ENCODE results near the gene PCDHA4. TPM values are rescaled to one million over a fixed set of nuclear protein-coding genes. Genes with fewer than 3 reads are reported as not detected.

PCDHA4 gene
- 0.19 and 0.85 TPM in 2 replicates for total RNA-seq

DNA sequence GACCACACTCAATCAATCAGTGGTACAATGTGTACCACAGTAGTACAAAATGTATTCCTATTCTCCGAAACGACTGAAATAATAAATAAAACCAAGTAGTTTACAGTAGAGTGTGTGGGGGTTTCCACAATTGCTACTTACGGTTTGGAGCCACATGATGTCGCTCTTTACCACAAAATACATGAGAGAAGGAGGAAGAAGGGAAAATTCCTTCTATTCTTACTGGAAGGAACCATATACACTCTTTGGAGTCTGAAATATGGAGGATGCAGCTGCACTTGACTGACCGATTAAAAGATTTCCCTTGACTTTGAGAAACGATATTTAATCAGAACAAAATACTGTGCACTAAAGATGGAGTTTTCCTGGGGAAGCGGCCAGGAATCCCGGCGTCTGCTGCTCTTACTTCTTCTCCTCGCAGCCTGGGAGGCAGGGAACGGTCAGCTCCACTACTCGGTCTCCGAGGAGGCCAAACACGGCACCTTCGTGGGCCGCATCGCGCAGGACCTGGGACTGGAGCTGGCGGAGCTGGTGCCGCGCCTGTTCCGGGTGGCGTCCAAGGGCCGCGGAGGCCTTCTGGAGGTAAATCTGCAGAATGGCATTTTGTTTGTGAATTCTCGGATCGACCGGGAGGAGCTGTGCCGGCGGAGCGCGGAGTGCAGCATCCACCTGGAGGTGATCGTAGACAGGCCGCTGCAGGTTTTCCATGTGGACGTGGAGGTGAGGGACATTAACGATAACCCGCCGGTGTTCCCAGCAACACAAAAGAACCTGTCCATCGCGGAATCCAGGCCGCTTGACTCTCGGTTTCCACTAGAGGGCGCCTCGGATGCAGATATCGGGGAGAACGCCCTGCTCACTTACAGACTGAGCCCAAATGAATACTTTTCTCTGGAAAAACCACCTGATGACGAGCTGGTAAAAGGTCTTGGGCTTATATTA, at the start of gene PCDHA4:
Gene PCDHA4 (plus strand): TSS at position 235 of the 942 bp plus-strand sequence.

DNA sequence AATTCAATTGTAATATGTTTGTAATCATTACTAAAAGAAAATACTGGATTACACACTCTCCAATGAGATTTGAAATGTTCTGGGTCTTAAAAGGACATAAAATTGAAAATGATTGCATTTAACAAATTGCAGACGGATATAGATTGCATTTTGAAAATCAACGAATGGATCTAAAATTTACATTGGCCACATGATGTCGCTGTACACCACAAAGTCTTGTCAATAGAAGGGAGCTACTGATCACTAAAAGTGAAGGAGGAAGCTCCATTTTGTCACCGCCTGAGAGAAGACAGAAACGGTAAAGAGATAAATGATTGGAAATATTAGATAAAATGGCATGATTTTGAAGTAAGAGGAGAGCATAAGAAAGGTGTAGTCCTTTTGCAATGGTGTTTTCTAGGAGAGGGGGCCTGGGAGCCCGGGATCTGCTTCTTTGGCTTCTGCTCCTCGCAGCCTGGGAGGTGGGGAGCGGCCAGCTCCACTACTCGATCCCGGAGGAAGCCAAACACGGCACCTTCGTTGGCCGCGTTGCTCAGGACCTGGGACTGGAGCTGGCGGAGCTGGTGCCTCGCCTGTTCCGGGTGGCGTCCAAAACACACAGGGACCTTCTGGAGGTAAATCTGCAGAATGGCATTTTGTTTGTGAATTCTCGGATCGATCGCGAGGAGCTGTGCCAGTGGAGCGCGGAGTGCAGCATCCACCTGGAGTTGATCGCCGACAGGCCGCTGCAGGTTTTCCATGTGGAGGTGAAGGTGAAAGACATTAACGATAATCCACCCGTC, 20.8 kb upstream of the PCDHA4 start, which contains the start of gene PCDHA1:
Gene PCDHA1 (plus strand): TSS at position 236 of the 782 bp plus-strand sequence.

DNA sequence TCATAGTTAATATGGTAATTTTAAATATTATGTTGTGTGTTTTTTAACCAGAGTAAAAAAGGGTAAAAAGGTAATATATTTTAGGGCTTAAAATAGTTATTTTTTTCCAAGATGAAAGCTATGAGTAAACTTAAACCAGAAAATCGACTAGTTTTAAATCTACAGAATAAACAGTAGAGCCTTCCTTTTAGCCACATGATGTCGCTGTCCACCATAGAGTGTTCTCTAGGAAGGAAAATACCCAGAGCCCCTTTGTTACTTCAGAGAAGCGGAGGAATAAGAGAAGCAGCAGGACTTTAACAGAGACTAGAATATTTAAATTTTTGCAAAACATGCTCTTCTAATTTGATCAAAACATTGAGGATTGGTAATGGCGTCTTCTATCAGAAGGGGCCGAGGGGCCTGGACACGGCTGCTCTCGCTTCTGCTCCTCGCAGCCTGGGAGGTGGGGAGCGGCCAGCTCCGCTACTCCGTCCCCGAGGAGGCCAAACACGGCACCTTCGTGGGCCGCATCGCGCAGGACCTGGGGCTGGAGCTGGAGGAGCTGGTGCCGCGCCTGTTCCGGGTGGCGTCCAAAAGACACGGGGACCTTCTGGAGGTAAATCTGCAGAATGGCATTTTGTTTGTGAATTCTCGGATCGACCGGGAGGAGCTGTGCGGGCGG, 12.1 kb upstream of the PCDHA4 start, which contains the start of gene PCDHA2:
Gene PCDHA2 (plus strand): TSS at position 258 of the 664 bp plus-strand sequence.

DNA sequence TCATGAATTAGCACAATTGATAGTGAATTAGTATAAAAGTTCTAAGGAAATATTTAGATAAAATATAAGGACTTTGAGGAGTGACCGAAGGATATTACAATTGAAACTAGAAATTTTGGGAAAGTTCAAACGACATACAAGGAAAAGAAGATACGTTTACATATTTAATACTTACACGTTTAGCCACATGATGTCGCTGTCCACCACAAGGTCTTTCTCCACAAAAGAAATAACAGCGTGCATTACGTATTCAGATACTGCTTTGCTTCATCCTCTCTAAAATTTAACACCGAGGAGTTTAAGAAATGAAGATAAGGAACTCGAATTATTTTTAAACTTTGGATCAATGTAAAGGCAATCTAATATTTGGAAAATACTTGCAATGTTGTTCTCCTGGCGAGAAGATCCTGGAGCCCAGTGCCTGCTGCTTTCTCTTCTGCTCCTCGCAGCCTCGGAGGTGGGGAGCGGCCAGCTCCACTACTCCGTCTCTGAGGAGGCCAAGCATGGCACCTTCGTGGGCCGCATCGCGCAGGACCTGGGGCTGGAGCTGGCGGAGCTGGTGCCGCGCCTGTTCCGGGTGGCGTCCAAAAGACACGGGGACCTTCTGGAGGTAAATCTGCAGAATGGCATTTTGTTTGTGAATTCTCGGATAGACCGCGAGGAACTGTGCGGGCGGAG, 5.9 kb upstream of the PCDHA4 start, which contains the start of gene PCDHA3:
Gene PCDHA3 (plus strand): TSS at position 242 of the 678 bp plus-strand sequence.

DNA sequence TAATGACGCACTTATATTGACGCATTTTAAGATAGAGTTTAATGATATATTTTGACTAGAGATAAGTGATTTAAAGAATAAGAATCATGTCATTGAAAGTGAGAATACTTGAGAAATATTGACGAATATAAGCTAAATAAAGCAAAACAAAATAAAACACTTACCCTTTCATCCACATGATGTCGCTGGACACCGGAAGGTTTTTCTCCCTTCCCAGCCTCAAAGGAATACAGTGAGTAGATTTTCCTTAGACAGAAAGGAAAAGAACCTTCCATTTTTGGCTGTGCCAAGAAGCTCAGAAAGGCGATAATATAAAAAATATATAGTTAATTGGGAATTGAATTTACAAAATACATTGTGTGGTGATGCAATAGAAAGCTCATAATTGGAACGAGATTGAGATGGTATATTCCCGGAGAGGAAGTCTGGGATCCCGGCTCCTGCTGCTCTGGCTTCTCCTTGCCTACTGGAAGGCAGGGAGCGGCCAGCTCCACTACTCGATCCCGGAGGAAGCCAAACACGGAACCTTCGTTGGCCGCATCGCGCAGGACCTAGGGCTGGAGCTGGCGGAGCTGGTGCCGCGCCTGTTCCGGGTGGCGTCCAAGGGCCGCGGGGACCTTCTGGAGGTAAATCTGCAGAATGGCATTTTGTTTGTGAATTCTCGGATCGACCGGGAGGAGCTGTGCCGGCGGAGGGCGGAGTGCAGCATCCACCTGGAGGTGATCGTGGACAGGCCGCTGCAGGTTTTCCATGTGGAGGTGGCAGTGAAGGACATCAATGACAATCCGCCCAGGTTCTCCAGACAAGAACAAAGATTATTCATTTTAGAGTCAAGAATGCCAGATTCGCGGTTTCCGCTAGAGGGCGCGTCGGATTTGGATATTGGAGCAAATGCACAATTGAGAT, 14.8 kb downstream of the PCDHA4 start, which contains the start of gene PCDHA5:
Gene PCDHA5 (plus strand): TSS at position 239 of the 906 bp plus-strand sequence.

DNA sequence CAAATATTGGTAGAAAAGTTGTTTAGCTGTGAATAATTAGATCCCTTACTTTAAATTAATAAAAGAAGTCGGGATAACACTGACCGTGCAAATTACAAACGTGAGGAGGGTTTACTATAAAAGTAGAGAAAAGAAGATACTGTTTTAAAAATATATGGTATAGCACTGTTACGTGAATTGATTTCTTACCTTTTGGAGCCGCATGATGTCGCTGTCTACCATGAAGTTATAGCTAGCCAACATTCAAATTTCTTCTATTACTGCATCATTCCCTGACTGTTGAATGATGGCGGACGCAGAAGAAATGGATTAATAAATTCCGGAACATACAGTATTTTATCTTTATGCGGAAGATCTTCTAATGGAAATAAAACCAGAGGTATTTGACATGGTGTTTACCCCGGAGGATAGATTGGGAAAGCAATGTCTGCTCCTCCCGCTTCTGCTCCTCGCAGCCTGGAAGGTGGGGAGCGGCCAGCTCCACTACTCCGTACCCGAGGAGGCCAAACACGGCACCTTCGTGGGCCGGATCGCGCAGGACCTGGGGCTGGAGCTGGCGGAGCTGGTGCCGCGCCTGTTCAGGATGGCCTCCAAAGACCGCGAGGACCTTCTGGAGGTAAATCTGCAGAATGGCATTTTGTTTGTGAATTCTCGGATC, 21.0 kb downstream of the PCDHA4 start, which contains the start of gene PCDHA6:
Gene PCDHA6 (plus strand): TSS at position 257 of the 658 bp plus-strand sequence. CDS start 132 bp downstream, at position 389.

DNA sequence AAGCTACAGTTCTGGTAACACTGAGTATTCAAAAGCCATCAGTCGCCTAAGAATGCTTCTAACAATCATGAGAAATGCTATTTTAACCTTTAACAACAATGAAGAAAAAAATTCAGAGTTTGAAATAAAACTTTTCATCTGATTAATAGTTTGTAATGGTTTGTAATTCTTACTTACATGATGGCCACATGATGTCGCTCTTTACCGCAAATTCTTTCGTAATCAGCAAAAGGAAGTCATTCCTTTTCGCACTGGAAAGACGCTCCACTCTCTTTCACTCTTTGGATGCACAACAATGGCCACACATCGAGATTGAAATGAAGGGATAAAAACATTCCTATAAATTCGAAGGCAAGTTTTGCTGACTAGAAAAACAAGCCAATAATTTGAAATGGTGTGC, 27.1 kb downstream of the PCDHA4 start, which contains the start of gene PCDHA7:
Gene PCDHA7 (plus strand): TSS at position 277 of the 400 bp plus-strand sequence. CDS start 115 bp downstream, at position 392.

DNA sequence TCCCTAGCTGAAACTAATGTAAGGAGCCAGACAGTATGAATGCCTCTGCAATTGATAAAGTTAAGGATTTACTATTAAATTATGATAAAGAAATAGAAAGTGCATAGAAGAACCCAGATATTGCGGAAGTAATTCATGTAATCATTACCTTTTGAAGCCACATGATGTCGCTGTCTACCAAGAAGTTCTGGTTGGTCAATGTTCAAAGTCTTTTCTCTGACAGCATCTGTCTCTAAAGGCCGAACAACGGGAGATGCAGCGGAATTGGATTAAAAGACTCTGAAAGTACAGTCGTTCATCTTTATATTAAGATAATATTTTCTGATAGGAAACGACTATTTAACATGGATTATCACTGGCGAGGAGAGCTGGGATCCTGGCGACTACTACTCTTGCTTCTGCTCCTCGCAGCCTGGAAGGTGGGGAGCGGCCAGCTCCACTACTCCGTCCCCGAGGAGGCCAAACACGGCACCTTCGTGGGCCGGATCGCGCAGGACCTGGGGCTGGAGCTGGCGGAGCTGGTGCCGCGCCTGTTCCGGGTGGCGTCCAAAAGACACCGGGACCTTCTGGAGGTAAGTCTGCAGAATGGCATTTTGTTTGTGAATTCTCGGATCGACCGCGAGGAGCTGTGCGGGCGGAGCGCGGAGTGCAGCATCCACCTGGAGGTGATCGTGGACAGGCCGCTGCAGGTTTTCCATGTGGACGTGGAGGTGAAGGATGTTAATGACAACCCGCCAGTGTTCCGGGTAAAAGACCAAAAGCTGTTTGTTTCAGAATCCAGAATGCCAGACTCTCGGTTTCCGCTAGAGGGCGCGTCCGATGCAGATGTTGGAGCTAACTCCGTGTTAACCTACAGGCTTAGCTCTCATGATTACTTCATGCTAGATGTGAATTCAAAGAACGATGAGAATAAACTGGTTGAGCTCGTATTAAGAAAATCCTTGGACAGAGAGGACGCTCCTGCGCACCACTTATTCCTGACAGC, 34.4 kb downstream of the PCDHA4 start, which contains the start of gene PCDHA8:
Gene PCDHA8 (plus strand): TSS at position 210 of the 985 bp plus-strand sequence. CDS start 135 bp downstream, at position 345.

DNA sequence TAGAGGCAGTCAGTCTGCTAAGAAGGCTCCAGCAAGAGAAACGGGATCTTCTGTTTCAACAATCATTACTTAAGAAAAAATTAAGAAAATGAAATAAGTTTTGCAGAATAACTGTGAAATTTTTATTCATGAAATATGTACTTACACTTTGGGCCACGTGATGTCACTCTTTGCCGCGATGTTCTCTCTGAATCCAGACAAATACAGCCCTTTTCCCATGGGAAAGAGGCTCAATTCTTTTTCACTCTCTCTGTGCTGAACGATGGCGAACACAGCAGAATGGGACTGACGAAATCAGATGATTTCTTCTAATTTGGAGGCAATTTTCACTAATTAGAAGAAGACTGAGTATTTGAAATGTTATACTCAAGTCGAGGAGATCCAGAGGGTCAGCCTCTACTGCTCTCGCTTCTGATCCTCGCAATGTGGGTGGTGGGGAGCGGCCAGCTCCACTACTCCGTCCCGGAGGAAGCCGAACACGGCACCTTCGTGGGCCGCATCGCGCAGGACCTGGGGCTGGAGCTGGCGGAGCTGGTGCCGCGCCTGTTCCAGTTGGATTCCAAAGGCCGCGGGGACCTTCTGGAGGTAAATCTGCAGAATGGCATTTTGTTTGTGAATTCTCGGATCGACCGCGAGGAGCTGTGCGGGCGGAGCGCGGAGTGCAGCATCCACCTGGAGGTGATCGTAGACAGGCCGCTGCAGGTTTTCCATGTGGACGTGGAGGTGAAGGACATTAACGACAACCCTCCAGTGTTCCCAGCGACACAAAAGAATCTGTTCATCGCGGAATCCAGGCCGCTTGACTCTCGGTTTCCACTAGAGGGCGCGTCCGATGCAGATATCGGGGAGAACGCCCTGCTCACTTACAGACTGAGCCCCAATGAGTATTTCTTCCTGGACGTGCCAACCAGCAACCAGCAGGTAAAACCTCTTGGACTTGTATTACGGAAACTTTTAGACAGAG, 41.6 kb downstream of the PCDHA4 start, which contains the start of gene PCDHA9:
Gene PCDHA9 (plus strand): TSS at position 244 of the 964 bp plus-strand sequence. CDS start 114 bp downstream, at position 358.

DNA sequence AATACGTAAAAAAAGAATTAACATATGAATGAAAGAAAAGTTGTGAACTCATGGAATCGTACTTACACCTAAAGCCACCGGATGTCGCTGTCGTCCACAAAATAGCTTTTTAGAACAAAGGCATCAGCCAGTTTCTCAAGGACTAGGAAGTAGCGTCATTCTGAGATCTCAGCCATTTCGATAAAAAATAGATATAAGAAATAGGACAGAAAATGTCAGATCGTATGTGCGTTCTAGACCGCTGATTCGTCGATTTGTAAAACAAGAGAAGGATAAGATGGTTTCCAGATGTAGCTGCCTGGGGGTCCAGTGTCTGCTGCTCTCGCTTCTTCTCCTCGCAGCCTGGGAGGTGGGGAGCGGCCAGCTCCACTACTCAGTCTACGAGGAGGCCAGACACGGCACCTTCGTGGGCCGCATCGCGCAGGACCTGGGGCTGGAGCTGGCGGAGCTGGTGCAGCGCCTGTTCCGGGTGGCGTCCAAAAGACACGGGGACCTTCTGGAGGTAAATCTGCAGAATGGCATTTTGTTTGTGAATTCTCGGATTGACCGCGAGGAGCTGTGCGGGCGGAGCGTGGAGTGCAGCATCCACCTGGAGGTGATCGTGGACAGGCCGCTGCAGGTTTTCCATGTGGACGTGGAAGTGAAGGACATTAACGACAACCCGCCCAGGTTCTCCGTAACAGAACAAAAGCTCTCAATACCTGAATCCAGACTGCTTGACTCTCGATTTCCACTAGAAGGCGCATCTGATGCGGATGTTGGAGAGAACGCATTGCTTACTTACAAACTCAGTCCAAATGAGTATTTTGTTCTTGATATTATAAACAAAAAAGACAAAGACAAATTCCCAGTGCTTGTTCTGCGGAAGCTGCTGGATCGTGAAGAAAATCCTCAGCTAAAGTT, 49.2 kb downstream of the PCDHA4 start, which contains the start of gene PCDHA10:
Gene PCDHA10 (plus strand): TSS at position 126 of the 903 bp plus-strand sequence. CDS start 152 bp downstream, at position 278.

Other genes with a start within 250 kb of the PCDHA4 start
- gene SRA1, start 249.6 kb upstream of the PCDHA4 start, total RNA-seq = 36.9 and 69.4 TPM in 2 replicates
- gene APBB3, start 242.5 kb upstream of the PCDHA4 start, total RNA-seq = 8.6 and 31.3 TPM in 2 replicates
- 9.6 and 28.0 TPM in 2 replicates for gene SLC35A4, start 242.2 kb upstream of the PCDHA4 start, total RNA-seq
- 3.3 and 25.1 TPM in 2 replicates for gene CD14, start 173.9 kb upstream of the PCDHA4 start, total RNA-seq
- 7.6 and 14.0 TPM in 2 replicates for gene TMCO6, start 167.6 kb upstream of the PCDHA4 start, total RNA-seq
- gene NDUFA2, start 159.4 kb upstream of the PCDHA4 start, total RNA-seq = 42.6 and 46.5 TPM in 2 replicates
- gene IK, start 159.2 kb upstream of the PCDHA4 start, total RNA-seq = 93.6 and 125 TPM in 2 replicates
- 31.3 and 53.9 TPM in 2 replicates for gene WDR55, start 142.2 kb upstream of the PCDHA4 start, total RNA-seq
- 0.28 TPM in 1 of 2 replicates, not detected in the other for gene DND1, start 133.5 kb upstream of the PCDHA4 start, total RNA-seq
- 50.5 and 125 TPM in 2 replicates for gene HARS1, start 115.7 kb upstream of the PCDHA4 start, total RNA-seq
- 27.8 and 29.9 TPM in 2 replicates for gene HARS2, start 115.6 kb upstream of the PCDHA4 start, total RNA-seq
- 72.7 and 81.1 TPM in 2 replicates for gene ZMAT2, start 106.6 kb upstream of the PCDHA4 start, total RNA-seq
- 0.28 TPM in 1 of 2 replicates, not detected in the other for gene PCDHA1, start 20.9 kb upstream of the PCDHA4 start, total RNA-seq
- under 0.01 TPM in 2 replicates for gene PCDHA2, start 12.2 kb upstream of the PCDHA4 start, total RNA-seq
- gene PCDHA3, start 6.0 kb upstream of the PCDHA4 start, total RNA-seq = 0.19 and 1.1 TPM in 2 replicates
- under 0.01 TPM in 2 replicates for gene PCDHA5, start 14.5 kb downstream of the PCDHA4 start, total RNA-seq
- 0.38 and 3.1 TPM in 2 replicates for gene PCDHA6, start 20.9 kb downstream of the PCDHA4 start, total RNA-seq
- gene PCDHA7, start 27.2 kb downstream of the PCDHA4 start, total RNA-seq = 0.58 and 2.5 TPM in 2 replicates
- gene PCDHA8, start 34.1 kb downstream of the PCDHA4 start, total RNA-seq = under 0.01 TPM in 2 replicates
- gene PCDHA9, start 41.3 kb downstream of the PCDHA4 start, total RNA-seq = under 0.01 TPM in 2 replicates
- 0.19 and 0.28 TPM in 2 replicates for gene PCDHA10, start 48.8 kb downstream of the PCDHA4 start, total RNA-seq
- under 0.01 and 0.28 TPM in 2 replicates for gene PCDHA11, start 61.9 kb downstream of the PCDHA4 start, total RNA-seq
- 0.28 TPM in 1 of 2 replicates, not detected in the other for gene PCDHA12, start 68.2 kb downstream of the PCDHA4 start, total RNA-seq
- under 0.01 TPM in 1 of 2 replicates, not detected in the other for gene PCDHA13, start 75.1 kb downstream of the PCDHA4 start, total RNA-seq
- under 0.01 and 0.56 TPM in 2 replicates for gene PCDHAC1, start 119.2 kb downstream of the PCDHA4 start, total RNA-seq
- 0.19 and 1.4 TPM in 2 replicates for gene PCDHAC2, start 159.4 kb downstream of the PCDHA4 start, total RNA-seq
- not detected in 2 replicates for gene PCDHB1, start 244.3 kb downstream of the PCDHA4 start, total RNA-seq

All from regular cardiac myocyte (primary cell).